Activated B cell treated with CpG ODN at 0.5 μM for 24 hours (primary cell): Measurements from ENCODE around the gene STK11IP. TPM values are rescaled to one million over a fixed set of nuclear protein-coding genes. Genes with fewer than 3 reads are reported as not detected.

ENCODE experiments used
- ATAC-seq: fragments of 200-7000 bp; cut with Tn5 transposase; one replicate; pipeline ENCODE4 v1.10.0; 2021; ENCODE audit warnings: low read depth, mild to moderate bottlenecking, moderate library complexity
- CTCF ChIA-PET: fragments of 350-600 bp; sonication (Branson Sonifier 250); formaldehyde crosslinking; loops from one replicate; lab custom pipeline; 2021; ENCODE audit warnings: antibody characterized with exemption; lab: Charles Lee
- POLR2A ChIA-PET: fragments of 350-600 bp; sonication (Branson Sonifier 250); formaldehyde crosslinking; loops from one replicate; lab custom pipeline; 2021; ENCODE audit warnings: antibody characterized with exemption; lab: Charles Lee
- DNase-seq: peaks from one replicate; pipeline ENCODE4 v3.0.0; 2022
- H3K27ac Mint-ChIP-seq: one replicate; pipeline ENCODE4 v1.8.0; 2020; ENCODE audit warnings: mixed read lengths
- H3K27me3 Mint-ChIP-seq: one replicate; pipeline ENCODE4 v1.8.0; 2021; ENCODE audit warnings: mixed read lengths
- H3K36me3 Mint-ChIP-seq: one replicate; pipeline ENCODE4 v1.8.0; 2021; ENCODE audit warnings: low read depth, mixed read lengths
- H3K4me1 Mint-ChIP-seq: one replicate; pipeline ENCODE4 v1.8.0; 2021; ENCODE audit warnings: mixed read lengths
- H3K4me3 Mint-ChIP-seq: one replicate; pipeline ENCODE4 v1.8.0; 2020; ENCODE audit warnings: mild to moderate bottlenecking, mixed read lengths
- H3K9me3 Mint-ChIP-seq: one replicate; pipeline ENCODE4 v1.8.0; 2020; ENCODE audit warnings: mixed read lengths
- CTCF ChIP-seq: fragments of 200-600 bp; IDR thresholded peaks from one replicate; pipeline ENCODE4 v1.8.0; 2022; ENCODE audit warnings: antibody characterized with exemption, mild to moderate bottlenecking
- intact Hi-C: fragments of 100-400 bp; cut with micrococcal nuclease; formaldehyde crosslinking; loops from one replicate; pipeline ENCODE4 v1.15.1; 2024
- total RNA-seq: library from RNA; stranded (reverse); gene quantifications from 2 replicates; pipeline ENCODE4 v1.2.3, GENCODE V29; 2022

The STK11IP gene
- total RNA-seq, 1 donor from 2014 or later = 53.6 TPM

- Mint-ChIP-seq H3K27me3 (peaks cover 29% of the 10 kb centered on the region), H3K36me3 (peaks cover 8% of the 10 kb centered on the region), H3K4me1 (peaks cover 12% of the 10 kb centered on the region), H3K9me3 (no peaks in the 10 kb centered on the region), H3K27ac (no peak overlapping the region), H3K4me3 (no peak overlapping the region)
- TF ChIP-seq CTCF = no peak
- ATAC-seq (no peak), DNase-seq (no peak)
- ChIA-PET POLR2A (no interaction called here), CTCF (no interaction called here)
- intact Hi-C loops = no loop called here
These were observed 4.5 kb upstream of the STK11IP start for GRCh38 chr2:219593154-219593553.

- peaks cover 11% of the 10 kb centered on the region for H3K36me3 Mint-ChIP-seq
These were observed 2.4 kb upstream of the STK11IP start for GRCh38 chr2:219595256-219595655.

GRCh38 chr2:219596954-219597551, 604 bp upstream of the STK11IP start:
- TF ChIP-seq CTCF = no peak
- no peak for DNase-seq
- Mint-ChIP-seq H3K36me3 (peaks cover 26% of the 10 kb centered on the region), H3K4me1 (peaks cover 23% of the 10 kb centered on the region), H3K4me3 (peak overlapping the region; percentile 96), H3K9me3 (no peaks in the 10 kb centered on the region), H3K27me3 (peaks cover 15% of the 10 kb centered on the region), H3K27ac (peak overlapping the region; percentile 97)
- no peak for ATAC-seq
- intact Hi-C loops = loop anchor here (1.0 to 5.0 kb wide), 7 partner anchors 45 to 420 kb away; partner anchors contain the start of genes CHPF, CNPPD1, DNPEP and GMPPA
- POLR2A ChIA-PET = interaction anchor here (0.8 to 2.3 kb wide), 6 partner anchors 18 to 319 kb away, joined by 3 to 14 read pairs (median 4); partner anchors contain the start of genes CHPF, DNPEP and TMEM198
- CTCF ChIA-PET = interaction anchor here (1.1 to 1.7 kb wide), 3 partner anchors 37 to 101 kb away, joined by 3 to 4 read pairs (median 3); partner anchors contain the start of gene CHPF

More at GRCh38 chr2:219595256-219595655, 2.4 kb upstream of the STK11IP start:
- no peaks in the 10 kb centered on the region for H3K9me3 Mint-ChIP-seq
- CTCF ChIA-PET = no interaction called here
- H3K27ac Mint-ChIP-seq = no peak overlapping the region
- peaks cover 20% of the 10 kb centered on the region for H3K27me3 Mint-ChIP-seq
- H3K4me3 Mint-ChIP-seq = no peak overlapping the region
- H3K4me1 Mint-ChIP-seq = peaks cover 23% of the 10 kb centered on the region
- no peak for ATAC-seq
- DNase-seq = no peak
- POLR2A ChIA-PET = no interaction called here
- TF ChIP-seq CTCF = no peak
- intact Hi-C loops = loop anchor here (5.0 kb wide), 1 partner anchor 418 kb away; the partner anchor contains the start of genes CNPPD1 and RETREG2

GRCh38 chr2:219598308-219599078, 836 bp downstream of the STK11IP start:
- intact Hi-C loops = loop anchor here (5.0 kb wide), 1 partner anchor 421 kb away; the partner anchor contains the start of genes CNPPD1 and RETREG2
- Mint-ChIP-seq H3K27me3 (peaks cover 5% of the 10 kb centered on the region), H3K36me3 (peaks cover 32% of the 10 kb centered on the region), H3K27ac (peak overlapping the region; percentile 97), H3K9me3 (no peaks in the 10 kb centered on the region), H3K4me3 (peak overlapping the region; percentile 96), H3K4me1 (peaks cover 26% of the 10 kb centered on the region)
- ChIA-PET CTCF (no interaction called here), POLR2A (interaction anchor here (0.6 to 2.3 kb wide), 3 partner anchors 55 to 210 kb away, joined by 4 to 14 read pairs (median 9); partner anchors contain the start of genes CHPF, DNPEP and TMEM198)
- DNase-seq = no peak
- ATAC-seq = no peak
- TF ChIP-seq CTCF = no peak

- no peak overlapping the region for H3K4me3 Mint-ChIP-seq
- H3K27me3 Mint-ChIP-seq = no peaks in the 10 kb centered on the region
- DNase-seq (no peak), ATAC-seq (peak; percentile 77)
- POLR2A ChIA-PET = no interaction called here
- TF ChIP-seq CTCF = no peak
- intact Hi-C loops = no loop called here
- H3K27ac Mint-ChIP-seq = peak overlapping the region; percentile 65
- H3K9me3 Mint-ChIP-seq = no peaks in the 10 kb centered on the region
- peaks cover 65% of the 10 kb centered on the region for H3K36me3 Mint-ChIP-seq
- CTCF ChIA-PET = no interaction called here
- H3K4me1 Mint-ChIP-seq = peaks cover 19% of the 10 kb centered on the region
These were observed 6.1 kb downstream of the STK11IP start for GRCh38 chr2:219603771-219604170.
